Neuronal stem cell (in vitro differentiated cells): ENCODE data around the gene CDH23.

Experiments
- DNase-seq: peaks from one replicate; pipeline ENCODE4 v3.0.0-alpha.2; 2013; ENCODE audit warnings: low spot score
- H2AFZ ChIP-seq: one replicate; pipeline ENCODE4 v1.6.1; 2013; ENCODE audit warnings: mild to moderate bottlenecking, low read length, inconsistent platforms
- H2AK5ac ChIP-seq: 2 replicates; pipeline ENCODE4 v1.6.1; 2013; ENCODE audit warnings: low read depth, mild to moderate bottlenecking, inconsistent platforms, low read length, moderate library complexity, mixed read lengths
- H2BK120ac ChIP-seq: 2 replicates; pipeline ENCODE4 v1.6.1; 2013; ENCODE audit warnings: low read depth, mild to moderate bottlenecking, inconsistent platforms, low read length, moderate library complexity, mixed read lengths
- H2BK12ac ChIP-seq: one replicate; pipeline ENCODE4 v1.6.1; 2013; ENCODE audit warnings: low read length, inconsistent platforms
- H2BK15ac ChIP-seq: 2 replicates; pipeline ENCODE4 v1.6.1; 2013; ENCODE audit warnings: mild to moderate bottlenecking, low read length, inconsistent platforms, mixed read lengths
- H2BK5ac ChIP-seq: one replicate; pipeline ENCODE4 v1.6.1; 2013; ENCODE audit warnings: inconsistent platforms, mild to moderate bottlenecking, low read length, moderate library complexity
- H3K14ac ChIP-seq: one replicate; pipeline ENCODE4 v1.6.1; 2013; ENCODE audit warnings: low read length, inconsistent platforms
- H3K18ac ChIP-seq: 2 replicates; pipeline ENCODE4 v1.6.1; 2013; ENCODE audit warnings: low read length, inconsistent platforms
- H3K23ac ChIP-seq: 2 replicates; pipeline ENCODE4 v1.6.1; 2013; ENCODE audit warnings: low read depth, mild to moderate bottlenecking, mixed read lengths, low read length, inconsistent platforms; ENCODE audit not compliant: poor library complexity
- H3K27ac ChIP-seq: replicated peaks from 3 replicates; pipeline ENCODE4 v1.5.1; 2013; ENCODE audit warnings: low read length, inconsistent platforms
- H3K27me3 ChIP-seq, 3 experiments: 2 replicates each; pipeline ENCODE4 v1.6.1; 2013; ENCODE audit warnings: low read length in 3 of 3, mild to moderate bottlenecking in 2 of 3, inconsistent platforms in 1 of 3, low read depth in 1 of 3, mixed read lengths in 1 of 3, moderate library complexity in 1 of 3; ENCODE audit not compliant: control insufficient read depth in 3 of 3, insufficient read depth in 3 of 3
- H3K36me3 ChIP-seq, 2 donors: replicated peaks in 1 of 2; 2 replicates each; pipeline ENCODE4 v1.6.1; 2013; ENCODE audit warnings: low read length in 2 of 2; ENCODE audit not compliant: control insufficient read depth in 2 of 2, insufficient read depth in 2 of 2
- H3K4ac ChIP-seq: 2 replicates; pipeline ENCODE4 v1.6.1; 2013; ENCODE audit warnings: inconsistent platforms, mild to moderate bottlenecking, low read length, moderate library complexity
- H3K4me1 ChIP-seq, 2 donors: 1 replicate in 1 of 2; 2 replicates in 1 of 2; pipeline ENCODE4 v1.6.1; 2013; ENCODE audit warnings: low read length in 2 of 2, low read depth in 1 of 2; ENCODE audit not compliant: control insufficient read depth in 2 of 2, insufficient read depth in 1 of 2
- H3K4me2 ChIP-seq: one replicate; pipeline ENCODE4 v1.6.1; 2013; ENCODE audit warnings: mild to moderate bottlenecking, low read length, inconsistent platforms; ENCODE audit not compliant: insufficient read depth, poor library complexity, severe bottlenecking
- H3K4me3 ChIP-seq, 2 donors: 2 replicates each; pipeline ENCODE4 v1.5.1; 2013; ENCODE audit warnings: low read length in 2 of 2, mild to moderate bottlenecking in 2 of 2, inconsistent platforms in 1 of 2, moderate library complexity in 1 of 2
- H3K79me1 ChIP-seq: one replicate; pipeline ENCODE4 v1.6.1; 2013; ENCODE audit warnings: low read depth, mild to moderate bottlenecking, inconsistent platforms, low read length, moderate library complexity
- H3K9ac ChIP-seq: one replicate; pipeline ENCODE4 v1.6.1; 2013; ENCODE audit warnings: mild to moderate bottlenecking, low read depth, low read length, inconsistent platforms; ENCODE audit not compliant: poor library complexity
- H3K9me3 ChIP-seq, 2 donors: replicated peaks in 1 of 2; 2 replicates each; pipeline versions ENCODE3 to v1.6.1; 2013; ENCODE audit warnings: low read length in 2 of 2, mild to moderate bottlenecking in 2 of 2, inconsistent platforms in 1 of 2, low read depth in 1 of 2, mixed read lengths in 1 of 2, moderate library complexity in 1 of 2; ENCODE audit not compliant: control insufficient read depth in 2 of 2, insufficient read depth in 1 of 2
- H4K8ac ChIP-seq: one replicate; pipeline ENCODE4 v1.6.1; 2013; ENCODE audit warnings: low read depth, mild to moderate bottlenecking, inconsistent platforms, low read length, moderate library complexity
- H4K91ac ChIP-seq: one replicate; pipeline ENCODE4 v1.6.1; 2013; ENCODE audit warnings: low read length, low read depth, mild to moderate bottlenecking, inconsistent platforms; ENCODE audit not compliant: poor library complexity
- WGBS, 2 donors: extraction: QIAGEN DNeasy Blood & Tissue Kit; methylation state at CpG; one replicate each; pipeline ENCODE4 v1.1.7; 2013; ENCODE audit warnings: missing lambda C conversion rate in 2 of 2, mixed read lengths in 1 of 2; ENCODE audit not compliant: insufficient read length in 2 of 2, insufficient replicate concordance in 1 of 2; ENCODE audit errors: extremely low coverage in 2 of 2; 5-methylcytosine and 5-hydroxymethylcytosine counted together

CDH23 gene

DNA sequence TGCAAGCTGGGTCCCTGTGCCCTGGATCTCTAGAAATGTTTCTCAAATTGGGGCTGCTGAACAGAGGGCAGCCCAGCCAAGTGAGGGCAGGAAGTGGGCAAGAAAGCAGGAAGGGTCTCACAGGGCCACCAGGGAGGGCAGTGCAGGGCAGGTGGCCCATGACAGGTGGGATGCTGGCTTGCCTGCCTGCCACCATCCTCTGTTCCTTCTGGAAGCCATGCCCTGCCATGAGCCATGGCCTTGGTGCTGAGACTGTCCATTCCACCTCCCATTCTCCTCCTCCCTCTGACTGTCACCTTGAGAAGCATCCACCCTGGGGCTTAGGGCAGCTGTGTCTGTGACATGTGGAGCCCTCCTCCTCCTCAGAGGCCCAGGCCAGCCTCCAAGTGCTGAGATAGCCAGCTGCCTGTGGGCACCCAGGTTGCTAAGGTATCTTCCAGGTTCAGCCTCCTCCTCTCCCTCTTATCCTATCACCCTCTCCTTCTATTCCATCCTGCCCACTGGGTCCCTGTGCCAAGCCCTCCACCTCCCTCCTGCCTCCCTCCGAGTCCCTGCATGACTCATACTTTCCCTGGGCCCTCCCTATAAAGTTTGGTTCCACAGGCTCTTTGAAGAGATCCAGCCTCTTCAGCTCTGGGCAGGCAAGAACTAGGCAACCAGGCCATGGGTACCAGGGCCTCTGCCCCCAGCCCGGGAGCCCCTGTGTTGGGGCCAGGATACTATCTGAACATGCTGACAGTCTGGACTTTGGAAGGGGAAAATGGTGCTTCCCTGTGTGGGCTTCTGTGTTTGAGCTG, 375.3 kb downstream of the CDH23 start:
- Histone ChIP-seq H3K4me1 (peaks cover 4 to 8% of the 10 kb centered on the region in 2 donors), H2BK15ac (no peak overlapping the region), H3K27me3 (peaks cover 0 to 59% (median 18%) of the 10 kb centered on the region in 3 experiments), H2BK5ac (no peak overlapping the region), H2BK12ac (no peak overlapping the region), H3K23ac (peak overlapping the region; percentile 5), H3K4me3 (no peak overlapping the region), H4K91ac (no peak overlapping the region), H2BK120ac (no peak overlapping the region), H3K27ac (no peak overlapping the region), H3K4me2 (no peak overlapping the region), H2AFZ (no peak overlapping the region), H3K9me3 (no peaks in the 10 kb centered on the region), H3K79me1 (no peaks in the 10 kb centered on the region), H3K4ac (no peak overlapping the region), H2AK5ac (peak overlapping the region; percentile 69), H3K14ac (peak overlapping the region; percentile 6), H3K18ac (no peak overlapping the region), H3K36me3 (no peaks in the 10 kb centered on the region), H4K8ac (no peak overlapping the region), H3K9ac (no peak overlapping the region)
- no peak for DNase-seq
- WGBS, 2 donors, result no CpG with 5 or more reads among the region's 2 CpGs

DNA sequence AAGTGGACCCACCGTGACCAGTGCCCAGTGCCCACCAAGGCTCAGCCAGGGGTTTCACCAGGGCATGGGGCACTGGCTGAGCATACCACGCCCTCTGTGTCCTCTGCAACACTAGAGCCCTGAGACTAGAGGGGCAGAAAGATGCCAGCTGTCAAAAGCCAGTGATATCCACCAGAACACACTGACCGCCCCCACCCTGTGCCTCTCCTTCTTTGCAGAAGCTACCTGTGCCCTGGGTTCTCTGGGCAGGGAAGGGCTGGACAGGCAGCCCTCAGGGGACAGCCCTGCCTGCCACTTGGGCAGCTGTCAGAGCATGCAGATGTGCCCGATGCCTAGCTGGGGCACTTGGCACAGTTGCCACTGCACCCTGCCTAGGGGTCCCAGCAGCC, 376.1 kb downstream of the CDH23 start:
- DNase-seq, result no peak
- WGBS, 2 donors, result no CpG with 5 or more reads among the region's 4 CpGs
- H3K79me1 ChIP-seq, result no peaks in the 10 kb centered on the region
- no peaks in the 10 kb centered on the region for H3K9me3 ChIP-seq
- no peak overlapping the region for H3K4ac ChIP-seq
- H2BK15ac ChIP-seq, result no peak overlapping the region
- H3K4me2 ChIP-seq, result peak overlapping the region; percentile 68
- H2AK5ac ChIP-seq, result peak overlapping the region; percentile 20
- peaks cover 0 to 59% (median 18%) of the 10 kb centered on the region in 3 experiments for H3K27me3 ChIP-seq
- no peak overlapping the region for H3K14ac ChIP-seq
- no peak overlapping the region for H2BK120ac ChIP-seq
- H3K27ac ChIP-seq, result no peak overlapping the region
- H2BK5ac ChIP-seq, result no peak overlapping the region
- no peaks in the 10 kb centered on the region for H3K36me3 ChIP-seq
- peaks cover 2 to 3% of the 10 kb centered on the region in 2 donors for H3K4me1 ChIP-seq
- peak overlapping the region; percentile 12 for H3K23ac ChIP-seq
- H3K4me3 ChIP-seq, result peak overlapping the region in 1 of 2 donors; percentile 78
- no peak overlapping the region for H4K8ac ChIP-seq
- no peak overlapping the region for H2AFZ ChIP-seq
- peak overlapping the region; percentile 39 for H3K18ac ChIP-seq
- H3K9ac ChIP-seq, result no peak overlapping the region
- no peak overlapping the region for H4K91ac ChIP-seq
- peak overlapping the region; percentile 14 for H2BK12ac ChIP-seq

- Histone ChIP-seq H3K18ac (peak within 1 kb of the TSS; percentile 85), H3K27me3 (peaks cover 0 to 59% (median 18%) of the 10 kb centered on the region in 3 experiments), H2AK5ac (peak within 1 kb of the TSS; percentile 20), H3K4me3 (peak within 1 kb of the TSS in 1 of 2 donors; percentile 78), H4K91ac (no peak within 1 kb of the TSS), H3K4ac (no peak within 1 kb of the TSS), H3K9me3 (no peaks in the 10 kb centered on the region), H3K23ac (peak within 1 kb of the TSS; percentile 12), H2AFZ (peak within 1 kb of the TSS; percentile 78), H3K14ac (no peak within 1 kb of the TSS), H3K79me1 (no peaks in the 10 kb centered on the region), H4K8ac (no peak within 1 kb of the TSS), H3K9ac (peak within 1 kb of the TSS; percentile 7), H2BK5ac (no peak within 1 kb of the TSS), H3K36me3 (no peaks in the 10 kb centered on the region), H2BK120ac (no peak within 1 kb of the TSS), H2BK12ac (peak within 1 kb of the TSS; percentile 14), H2BK15ac (no peak within 1 kb of the TSS), H3K4me1 (peaks cover 2 to 3% of the 10 kb centered on the region in 2 donors), H3K4me2 (peak within 1 kb of the TSS; percentile 68), H3K27ac (no peak within 1 kb of the TSS)
- DNase-seq, result peak; percentile 81
- no CpG with 5 or more reads among the region's 55 CpGs for WGBS, 2 donors
These were observed 376.7 kb downstream of the CDH23 start, which contains the start of gene VSIR for GRCh38 chr10:71773221-71773971. Gene VSIR, minus strand, starts transcription at chr10:71773520. Its CDS starts 81 bp downstream, at chr10:71773439.
